Aorta (tissue), 5 donors: ENCODE results near the gene SLC5A1. TPM values are rescaled to one million over a fixed set of nuclear protein-coding genes. Genes with fewer than 3 reads are reported as not detected.

ENCODE experiments used
- ATAC-seq: fragments of 200-7000 bp; cut with Tn5 transposase; one replicate; pipeline ENCODE4 v1.9.1; 2022; ENCODE audit warnings: moderate library complexity; ENCODE audit not compliant: low FRiP score
- DNase-seq, 2 donors: peaks; one replicate each; pipeline ENCODE4 v3.0.0-alpha.2; 2020
- H3K27ac ChIP-seq, 2 donors: one replicate each; pipeline ENCODE4 v1.5.1; 2013; ENCODE audit warnings: low read length in 2 of 2, mild to moderate bottlenecking in 2 of 2, moderate library complexity in 2 of 2, control low read depth in 1 of 2, inconsistent platforms in 1 of 2, low read depth in 1 of 2
- H3K27me3 ChIP-seq, 2 donors: one replicate each; pipeline ENCODE4 v1.6.1; 2013; ENCODE audit warnings: control low read depth in 1 of 2, low read length in 1 of 2, mild to moderate bottlenecking in 1 of 2, moderate library complexity in 1 of 2; ENCODE audit not compliant: insufficient read depth in 2 of 2, control insufficient read depth in 1 of 2
- H3K36me3 ChIP-seq, 2 donors: one replicate each; pipeline ENCODE4 v1.6.1; 2013; ENCODE audit warnings: control low read depth in 1 of 2, low read length in 1 of 2, mild to moderate bottlenecking in 1 of 2; ENCODE audit not compliant: insufficient read depth in 2 of 2, control insufficient read depth in 1 of 2
- H3K4me1 ChIP-seq, 2 donors: one replicate each; pipeline ENCODE4 v1.6.1; 2013; ENCODE audit warnings: low read length in 2 of 2, control low read depth in 1 of 2, mild to moderate bottlenecking in 1 of 2, moderate library complexity in 1 of 2; ENCODE audit not compliant: insufficient read depth in 2 of 2, control insufficient read depth in 1 of 2
- H3K4me3 ChIP-seq, 2 donors: one replicate each; pipeline ENCODE4 v1.5.1; 2013; ENCODE audit warnings: low read length in 2 of 2, control low read depth in 1 of 2, mild to moderate bottlenecking in 1 of 2
- H3K9me3 ChIP-seq: one replicate; pipeline ENCODE4 v1.6.1; 2013; ENCODE audit warnings: mild to moderate bottlenecking, low read length; ENCODE audit not compliant: control insufficient read depth
- WGBS, 2 donors: extraction: QIAGEN DNeasy Blood & Tissue Kit; methylation state at CpG; one replicate each; pipeline ENCODE4 v1.1.7; 2013; 5-methylcytosine and 5-hydroxymethylcytosine counted together
- intact Hi-C, 2 donors: fragments of 100-400 bp; cut with DNase I; formaldehyde crosslinking; loops; one replicate each; pipeline versions ENCODE4 v1.14.2 to v1.15.0; 2022
- polyA plus RNA-seq, 2 donors: library from polyadenylated mRNA; stranded (reverse); fragments of 200-250 nt; gene quantifications; one replicate each; pipeline ENCODE4 v1.2.3, GENCODE V29; 2013
- total RNA-seq, 2 donors: library from RNA; stranded (reverse); fragmentation: NEBNext Ultra II Directional; extraction: Animal tissue kit (Norgen Biotek cat#: 25700); gene quantifications; one replicate each; pipeline ENCODE4 v1.2.1, GENCODE V29; 2021
- donor health status: healthy with polysubstance abuse.
- donor health status: Bipolar disorder and iron deficiency.
- donor health status: DM: no; HTN: no; CAD: no.
- donor health status: DM: no; HTN: no; CAD: no.
- donor health status: DM: yes; HTN: yes; CAD: no.

The SLC5A1 gene
- total and polyA plus RNA-seq, 4 donors: 0.69 to 24.0 TPM; not detected in 2

GRCh38 chr22:32043391-32043790, 330 bp downstream of the SLC5A1 start:
- Histone ChIP-seq H3K27me3 (no peaks in the 10 kb centered on the region), H3K27ac (no peak overlapping the region), H3K4me3 (no peak overlapping the region), H3K9me3 (no peaks in the 10 kb centered on the region), H3K36me3 (no peaks in the 10 kb centered on the region), H3K4me1 (no peaks in the 10 kb centered on the region)
- ATAC-seq: no peak
- 46 to 52% methylated on average over 9 of the region's 9 CpGs for WGBS, 2 donors
- intact Hi-C loops: no loop called here
- no peak for DNase-seq

GRCh38 chr22:32044477-32044876, 1.4 kb downstream of the SLC5A1 start:
- WGBS, 2 donors: 94 to 96% methylated on average over 1 of the region's 1 CpG
- Histone ChIP-seq H3K4me1 (no peaks in the 10 kb centered on the region), H3K4me3 (no peak overlapping the region), H3K36me3 (no peaks in the 10 kb centered on the region), H3K27me3 (no peaks in the 10 kb centered on the region), H3K27ac (no peak overlapping the region), H3K9me3 (no peaks in the 10 kb centered on the region)
- no peak for DNase-seq
- intact Hi-C loops: no loop called here
- ATAC-seq: no peak

GRCh38 chr22:32044913-32045312, 1.9 kb downstream of the SLC5A1 start:
- no peaks in the 10 kb centered on the region for H3K4me1 ChIP-seq
- no peak overlapping the region for H3K4me3 ChIP-seq
- ATAC-seq (peak; percentile 54), DNase-seq (no peak)
- H3K9me3 ChIP-seq: no peaks in the 10 kb centered on the region
- intact Hi-C loops: no loop called here
- no peaks in the 10 kb centered on the region for H3K27me3 ChIP-seq
- H3K27ac ChIP-seq: no peak overlapping the region
- 50 to 52% methylated on average over 3 of the region's 3 CpGs for WGBS, 2 donors
- H3K36me3 ChIP-seq: no peaks in the 10 kb centered on the region

GRCh38 chr22:32048069-32048468, 5.0 kb downstream of the SLC5A1 start:
- Histone ChIP-seq H3K36me3 (no peaks in the 10 kb centered on the region), H3K4me3 (no peak overlapping the region), H3K27ac (no peak overlapping the region), H3K27me3 (no peaks in the 10 kb centered on the region), H3K9me3 (no peaks in the 10 kb centered on the region), H3K4me1 (no peaks in the 10 kb centered on the region)
- DNase-seq (no peak), ATAC-seq (no peak)
- intact Hi-C loops: no loop called here
- 34 to 36% methylated on average over 2 of the region's 2 CpGs for WGBS, 2 donors

- Histone ChIP-seq H3K27me3 (no peaks in the 10 kb centered on the region), H3K9me3 (no peaks in the 10 kb centered on the region), H3K4me1 (no peaks in the 10 kb centered on the region), H3K27ac (no peak overlapping the region), H3K4me3 (no peak overlapping the region), H3K36me3 (no peaks in the 10 kb centered on the region)
- 42 to 49% methylated on average over 5 of the region's 5 CpGs for WGBS, 2 donors
- peak in 1 of 2 donors; percentile 55 for DNase-seq
- intact Hi-C loops: no loop called here
- peak; percentile 77 for ATAC-seq
These were observed 7.8 kb downstream of the SLC5A1 start for GRCh38 chr22:32050678-32051515.

- H3K27me3 ChIP-seq: no peaks in the 10 kb centered on the region
- WGBS, 2 donors: 69 to 76% methylated on average over 2 of the region's 2 CpGs
- intact Hi-C loops: no loop called here
- H3K9me3 ChIP-seq: no peaks in the 10 kb centered on the region
- H3K4me3 ChIP-seq: no peak overlapping the region
- DNase-seq (no peak), ATAC-seq (no peak)
- H3K4me1 ChIP-seq: no peaks in the 10 kb centered on the region
- H3K27ac ChIP-seq: no peak overlapping the region
- H3K36me3 ChIP-seq: no peaks in the 10 kb centered on the region
These were observed 9.2 kb downstream of the SLC5A1 start for GRCh38 chr22:32052244-32052643.

- no peaks in the 10 kb centered on the region for H3K4me1 ChIP-seq
These were observed 10.1 kb downstream of the SLC5A1 start for GRCh38 chr22:32052936-32053791.

GRCh38 chr22:32055069-32055468, 12.0 kb downstream of the SLC5A1 start:
- H3K27me3 ChIP-seq: no peaks in the 10 kb centered on the region
- WGBS, 2 donors: 34 to 46% methylated on average over 2 of the region's 2 CpGs
- no peaks in the 10 kb centered on the region for H3K9me3 ChIP-seq
- no peak overlapping the region for H3K27ac ChIP-seq
- H3K4me3 ChIP-seq: no peak overlapping the region
- no peaks in the 10 kb centered on the region for H3K36me3 ChIP-seq
- intact Hi-C loops: no loop called here
- H3K4me1 ChIP-seq: no peaks in the 10 kb centered on the region
- ATAC-seq: no peak
- DNase-seq: no peak

More at GRCh38 chr22:32052936-32053791, 10.1 kb downstream of the SLC5A1 start:
- ATAC-seq (no peak), DNase-seq (no peak)
- intact Hi-C loops: no loop called here
- H3K4me3 ChIP-seq: no peak overlapping the region
- WGBS, 2 donors: 61 to 71% methylated on average over 5 of the region's 5 CpGs
- no peak overlapping the region for H3K27ac ChIP-seq
- H3K36me3 ChIP-seq: no peaks in the 10 kb centered on the region
- H3K27me3 ChIP-seq: no peaks in the 10 kb centered on the region
- no peaks in the 10 kb centered on the region for H3K9me3 ChIP-seq
